NB4 (cell line): ENCODE results near the gene SCP2.

ENCODE experiments used
- CTCF ChIP-seq: IDR thresholded peaks from one replicate; pipeline ENCODE4 v1.5.1; 2012; ENCODE audit warnings: low read depth, low read length
- MAX ChIP-seq: IDR thresholded peaks from 2 replicates; pipeline ENCODE4 v1.6.1; 2011; ENCODE audit warnings: low read depth, low read length
- MYC ChIP-seq: IDR thresholded peaks from 2 replicates; pipeline ENCODE4 v1.6.1; 2011; ENCODE audit warnings: low read depth, low read length
- POLR2A ChIP-seq: IDR thresholded peaks from 2 replicates; pipeline ENCODE4 v1.6.1; 2011; ENCODE audit warnings: mild to moderate bottlenecking; ENCODE audit not compliant: insufficient read length; ENCODE audit errors: extremely low read depth

DNA sequence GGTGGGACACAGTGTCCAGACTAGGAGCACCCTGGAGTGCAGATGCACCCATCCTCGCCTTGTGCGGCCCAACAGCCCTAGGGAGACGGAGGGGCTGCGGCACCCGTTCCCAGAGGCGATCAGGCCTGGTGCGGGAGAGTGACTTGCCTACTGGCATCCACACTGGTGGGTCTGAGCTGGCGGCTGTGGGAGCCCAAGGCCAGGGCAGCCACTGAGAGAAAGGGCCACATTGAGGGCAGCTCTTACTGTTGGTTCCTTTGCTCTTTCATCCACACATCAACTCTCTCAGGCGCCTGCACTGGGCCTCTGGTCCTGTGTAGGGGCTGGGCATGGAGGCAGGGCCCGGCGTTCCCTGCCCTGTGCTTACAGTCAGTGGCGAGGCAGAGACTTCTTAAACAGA lies 143.5 kb downstream of the SCP2 start:
- TF ChIP-seq POLR2A (no peak), CTCF (no peak), MAX (no peak), MYC (no peak)
